ENCODE measurements around the gene RPL7A. TPM values are rescaled to one million over a fixed set of nuclear protein-coding genes. Genes with fewer than 3 reads are reported as not detected.

RPL7A gene
- total and polyA plus RNA-seq, 2 of the 13 experiments (the other 11 are each of a cell fraction or from before 2014, with no cell fraction given), result 2,401 to 2,938 TPM

DNA sequence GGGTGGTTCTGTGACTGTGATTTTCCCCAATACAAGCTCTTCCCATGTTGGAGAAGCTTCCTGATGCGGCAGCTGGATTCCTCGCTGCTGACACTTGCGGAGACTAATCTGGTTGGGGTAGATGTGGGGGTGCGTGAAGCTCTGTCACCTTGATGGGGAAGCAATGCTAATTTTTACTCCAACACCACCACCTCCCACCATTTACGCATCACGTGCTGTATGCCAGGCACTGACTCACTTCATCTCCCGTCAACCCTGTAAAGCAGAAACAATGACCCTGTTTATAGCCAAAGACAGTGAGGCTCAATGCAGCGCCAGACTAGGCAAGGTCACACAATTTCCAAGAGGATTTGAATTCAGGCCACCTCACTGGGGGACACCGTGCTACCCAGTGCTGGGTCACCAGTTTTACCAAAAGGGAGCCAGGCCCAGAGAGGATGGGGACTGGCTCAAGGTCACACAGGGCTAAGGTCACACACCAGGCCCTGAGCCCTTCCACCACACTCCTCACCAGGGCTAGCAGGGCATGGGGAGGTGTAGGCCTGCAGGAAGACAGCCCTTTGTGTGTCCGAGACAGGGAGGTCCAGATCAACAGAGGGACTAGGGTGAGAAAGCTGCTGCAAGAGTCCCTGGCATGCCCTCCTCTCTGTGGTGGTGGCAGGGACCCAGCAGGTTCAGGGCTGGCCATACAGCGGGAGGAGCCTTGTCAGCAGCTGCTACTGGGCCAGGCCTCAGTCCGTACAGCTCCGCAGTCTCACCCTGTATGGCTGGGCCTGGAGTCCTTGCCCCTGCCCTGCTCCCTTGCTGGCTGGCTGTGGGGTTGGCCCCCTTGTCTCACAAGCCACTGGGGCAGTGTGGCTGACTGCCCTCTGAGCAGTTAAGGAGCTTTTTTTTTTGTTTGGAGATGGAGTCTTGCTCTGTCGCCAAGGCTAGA is 31.4 kb downstream of the RPL7A start:
- H3K27me3 ChIP-seq (ENCODE audit: control insufficient read depth in 1 of 2, insufficient read depth in 2 of 2, low read length in 2 of 2), result no peaks in the 10 kb centered on the region
- ATAC-seq (no peak), DNase-seq (ENCODE audit: low spot score) (no peak), FAIRE-seq (no peak)
- H3K4me2 ChIP-seq (ENCODE audit: low read depth, low read length), result peak overlapping the region; percentile 56
- H2AFZ ChIP-seq (ENCODE audit: low read length), result no peak overlapping the region
- in situ Hi-C loops (cut with HindIII; ENCODE audit: extremely low pct_ligation_motif_present, low pct_unique_long_range_greater_than_20kb), result no loop called here
- peaks cover 11% of the 10 kb centered on the region for H3K79me2 ChIP-seq (ENCODE audit: insufficient read depth, low read length)
- no peaks in the 10 kb centered on the region for H3K36me3 ChIP-seq (replicated peaks in 1 of 2; ENCODE audit: control insufficient read depth in 1 of 2, insufficient read depth in 2 of 2, low read length in 2 of 2)
- peaks cover 10% of the 10 kb centered on the region; the same call in 1 of the 2 replicates for H3K9me3 ChIP-seq (ENCODE audit: low read length)
- no TSS peak for BruUV-seq (replicated peaks)
- no peak overlapping the region for H3K27ac ChIP-seq (ENCODE audit: extremely low read length, insufficient read depth, low read length)
- peaks cover 8% of the 10 kb centered on the region; the same call in 1 of the 2 replicates for H4K20me1 ChIP-seq (ENCODE audit: insufficient read depth, low read length)
- peak overlapping the region in 1 of 3 experiments; percentile 7; a peak in 1 of 6 replicates for H3K4me3 ChIP-seq (replicated peaks in 1 of 3; ENCODE audit: insufficient read depth in 1 of 3, low read depth in 2 of 3, low read length in 3 of 3)
- WGBS (ENCODE audit: low lambda C conversion rate), result 63% methylated on average over 10 of the region's 14 CpGs
- ChIA-PET POLR2A (interaction anchor here (0.8 to 3.3 kb wide), 4 partner anchors 10 to 80 kb away, joined by 3 to 16 read pairs (median 4); partner anchors contain the start of genes CACFD1, MED22 and RPL7A), CTCF (ENCODE audit: low intra/inter-chr PET ratio, low total read pairs) (no interaction called here)
- peaks cover 44% of the 10 kb centered on the region for H3K4me1 ChIP-seq (ENCODE audit: insufficient read depth, low read length)
- intact Hi-C loops (cut with micrococcal nuclease; ENCODE audit: unreplicated experiment), result no loop called here
- H3K9ac ChIP-seq (ENCODE audit: insufficient read depth, low read depth, low read length), result 0 out of 2 replicates have a peak overlapping the region, but pooled peaks have one; percentile 23
- TF ChIP-seq, protein P1, sequence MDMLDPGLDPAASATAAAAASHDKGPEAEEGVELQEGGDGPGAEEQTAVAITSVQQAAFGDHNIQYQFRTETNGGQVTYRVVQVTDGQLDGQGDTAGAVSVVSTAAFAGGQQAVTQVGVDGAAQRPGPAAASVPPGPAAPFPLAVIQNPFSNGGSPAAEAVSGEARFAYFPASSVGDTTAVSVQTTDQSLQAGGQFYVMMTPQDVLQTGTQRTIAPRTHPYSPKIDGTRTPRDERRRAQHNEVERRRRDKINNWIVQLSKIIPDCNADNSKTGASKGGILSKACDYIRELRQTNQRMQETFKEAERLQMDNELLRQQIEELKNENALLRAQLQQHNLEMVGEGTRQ (IDR thresholded peaks at IDR 0.05; ENCODE audit: low read depth, low read length), result peak; percentile 57; the same call in 1 of the 2 replicates
- TF ChIP-seq, protein P1 (CRISPR knock-in tag; IDR thresholded peaks at IDR 0.05; ENCODE audit: borderline replicate concordance), result no peak
- peak; percentile 19; the same call in 1 of the 2 replicates for TF ChIP-seq ZSCAN21 (CRISPR knock-in tag; IDR thresholded peaks at IDR 0.05; ENCODE audit: borderline replicate concordance)
- TF ChIP-seq BHLHE40 (IDR thresholded peaks at IDR 0.05; ENCODE audit: low read length), result peak; percentile 43; the same call in 1 of the 2 replicates
- TF ChIP-seq, protein P2, sequence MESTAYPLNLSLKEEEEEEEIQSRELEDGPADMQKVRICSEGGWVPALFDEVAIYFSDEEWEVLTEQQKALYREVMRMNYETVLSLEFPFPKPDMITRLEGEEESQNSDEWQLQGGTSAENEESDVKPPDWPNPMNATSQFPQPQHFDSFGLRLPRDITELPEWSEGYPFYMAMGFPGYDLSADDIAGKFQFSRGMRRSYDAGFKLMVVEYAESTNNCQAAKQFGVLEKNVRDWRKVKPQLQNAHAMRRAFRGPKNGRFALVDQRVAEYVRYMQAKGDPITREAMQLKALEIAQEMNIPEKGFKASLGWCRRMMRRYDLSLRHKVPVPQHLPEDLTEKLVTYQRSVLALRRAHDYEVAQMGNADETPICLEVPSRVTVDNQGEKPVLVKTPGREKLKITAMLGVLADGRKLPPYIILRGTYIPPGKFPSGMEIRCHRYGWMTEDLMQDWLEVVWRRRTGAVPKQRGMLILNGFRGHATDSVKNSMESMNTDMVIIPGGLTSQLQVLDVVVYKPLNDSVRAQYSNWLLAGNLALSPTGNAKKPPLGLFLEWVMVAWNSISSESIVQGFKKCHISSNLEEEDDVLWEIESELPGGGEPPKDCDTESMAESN (CRISPR knock-in tag; conservative IDR thresholded peaks at IDR 0.05), result 0 out of 2 replicates have a peak, but pooled peaks have one; percentile 7
- TF ChIP-seq ZNF768 (CRISPR knock-in tag; IDR thresholded peaks at IDR 0.05), result peak; percentile 80
- no peak for TF ChIP-seq ARHGAP35 (CRISPR knock-in tag; IDR thresholded peaks at IDR 0.05; ENCODE audit: borderline replicate concordance)
- peak; percentile 73; the same call in 1 of the 2 replicates for TF ChIP-seq ZFX (CRISPR knock-in tag; IDR thresholded peaks at IDR 0.05; ENCODE audit: low read depth)
- 0 out of 2 replicates have a peak, but pooled peaks have one; percentile 45 for TF ChIP-seq ZBTB33 (CRISPR knock-in tag; IDR thresholded peaks at IDR 0.05)
- TF ChIP-seq ZFY (CRISPR knock-in tag; IDR thresholded peaks at IDR 0.05), result peak; percentile 26; the same call in 1 of the 2 replicates
- no peak for TF ChIP-seq MED1 (CRISPR knock-in tag; IDR thresholded peaks at IDR 0.05)

Data from HepG2 (cell line).